Dendritic cell treated with granulocyte-macrophage colony-stimulating factor and Interleukin-4, amounts not matched to agents 40 ng/mL and 50 ng/mL, for 4 days (primary cell): ENCODE measurements around the gene GPR42.
"Not testable (repeated sequence)": the region's sequence is repeated elsewhere in the genome, so short reads cannot be mapped to it uniquely, and the experiment has no call there.

Source experiments
- H3K27ac Mint-ChIP-seq: one replicate; pipeline ENCODE4 v1.8.0; 2022; ENCODE audit warnings: mild to moderate bottlenecking, mixed read lengths
- H3K27me3 Mint-ChIP-seq: one replicate; pipeline ENCODE4 v1.8.0; 2022; ENCODE audit warnings: mild to moderate bottlenecking, mixed read lengths
- H3K36me3 Mint-ChIP-seq: one replicate; pipeline ENCODE4 v1.8.0; 2022; ENCODE audit warnings: low read depth, mixed read lengths
- H3K4me1 Mint-ChIP-seq: one replicate; pipeline ENCODE4 v1.8.0; 2022; ENCODE audit warnings: low read depth, mixed read lengths
- H3K4me3 Mint-ChIP-seq: one replicate; pipeline ENCODE4 v1.8.0; 2022; ENCODE audit warnings: mild to moderate bottlenecking, moderate library complexity, mixed read lengths
- H3K9me3 Mint-ChIP-seq: one replicate; pipeline ENCODE4 v1.8.0; 2022; ENCODE audit warnings: mixed read lengths
- intact Hi-C: fragments of 100-400 bp; cut with micrococcal nuclease; formaldehyde crosslinking; loops from one replicate; pipeline ENCODE4 v1.15.0; 2022

Gene GPR42

DNA sequence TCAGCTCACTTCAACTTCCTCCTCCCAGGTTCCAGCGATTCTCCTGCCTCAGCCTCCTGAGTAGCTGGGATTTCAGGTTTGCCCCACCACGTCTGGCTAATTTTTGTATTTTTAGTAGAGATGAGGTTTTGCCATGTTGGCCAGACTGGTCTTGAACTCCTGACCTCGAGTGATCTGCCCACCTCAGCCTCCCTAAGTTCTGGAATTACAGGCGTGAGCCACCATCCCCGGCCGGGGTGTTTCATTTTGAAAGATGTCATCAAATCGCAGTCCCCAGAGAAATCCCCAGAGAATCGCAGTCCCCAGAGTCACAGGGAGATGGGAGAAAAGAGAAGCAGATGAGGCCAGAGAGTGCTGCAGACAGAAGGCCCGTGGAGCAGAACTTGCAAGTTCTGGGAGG is 30.5 kb downstream of the GPR42 start:
- H3K27ac Mint-ChIP-seq = not testable (repeated sequence)
- peaks cover 43% of the 10 kb centered on the region for H3K4me1 Mint-ChIP-seq

DNA sequence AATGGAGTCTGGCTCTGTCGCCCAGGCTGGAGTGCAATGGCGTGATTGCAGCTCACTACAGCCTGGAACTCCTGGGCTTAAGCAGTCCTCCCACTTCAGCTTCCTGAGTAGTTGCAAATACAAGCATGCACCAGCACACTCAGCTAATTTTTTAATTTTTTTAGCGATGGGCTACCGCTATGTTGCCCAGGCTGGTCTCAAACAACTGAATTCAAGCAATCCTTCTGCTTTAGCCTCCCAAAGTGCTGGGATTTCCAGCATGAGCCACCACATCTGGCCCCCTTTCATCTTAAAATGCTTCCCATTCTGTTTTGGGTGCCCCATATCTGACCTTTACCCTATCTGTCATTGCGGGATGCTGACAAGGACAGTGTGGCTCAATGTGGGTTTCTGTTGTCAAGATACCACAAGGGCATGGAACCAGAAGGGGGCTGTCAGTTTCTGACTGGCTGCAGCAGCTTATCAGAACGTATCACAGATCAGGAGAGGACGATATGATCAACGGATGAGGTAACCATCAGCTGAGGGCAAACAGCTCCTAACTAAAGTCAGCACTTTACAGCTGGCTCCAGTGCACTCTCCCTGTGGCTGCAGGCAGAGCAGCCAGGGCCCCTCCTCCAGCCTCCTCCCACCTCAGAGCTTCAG is 32.4 kb downstream of the GPR42 start:
- Mint-ChIP-seq H3K9me3 (no peaks in the 10 kb centered on the region), H3K4me3 (no peak overlapping the region), H3K27ac (no peak overlapping the region), H3K36me3 (no peaks in the 10 kb centered on the region), H3K27me3 (peaks cover 48% of the 10 kb centered on the region), H3K4me1 (peaks cover 44% of the 10 kb centered on the region)
- intact Hi-C loops = no loop called here

More for the DNA sequence above, 30.5 kb downstream of the GPR42 start:
- H3K9me3 Mint-ChIP-seq, H3K36me3 Mint-ChIP-seq, H3K4me3 Mint-ChIP-seq, intact Hi-C loops: not testable (repeated sequence)
- peaks cover 34% of the 10 kb centered on the region for H3K27me3 Mint-ChIP-seq

- Mint-ChIP-seq H3K4me3 (no peak overlapping the region), H3K27me3 (peaks cover 51% of the 10 kb centered on the region), H3K36me3 (no peaks in the 10 kb centered on the region), H3K27ac (no peak overlapping the region), H3K9me3 (no peaks in the 10 kb centered on the region), H3K4me1 (peaks cover 51% of the 10 kb centered on the region)
- intact Hi-C loops = no loop called here
These were observed 34.2 kb downstream of the GPR42 start for GRCh38 chr19:35404879-35405622.

DNA sequence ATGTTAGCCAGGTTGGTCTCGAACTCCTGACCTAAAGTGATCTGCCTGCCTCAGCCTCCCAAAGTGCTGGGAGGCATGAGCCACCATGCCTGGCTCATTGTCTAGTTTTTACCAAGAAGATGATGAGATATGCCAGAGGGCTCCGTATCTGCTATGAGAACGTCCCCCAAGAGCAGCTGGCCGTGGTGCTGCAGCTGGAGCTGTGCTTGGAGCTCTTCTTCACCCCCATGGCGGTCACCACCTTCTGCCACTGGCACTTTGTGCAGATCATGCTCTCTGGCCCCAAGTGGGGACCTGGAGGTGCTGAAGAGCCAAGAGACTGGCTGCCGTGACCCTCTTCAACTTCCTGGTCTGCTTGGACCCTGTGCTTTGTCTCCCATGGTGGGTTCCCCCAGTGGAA is 36.8 kb downstream of the GPR42 start:
- no peaks in the 10 kb centered on the region for H3K9me3 Mint-ChIP-seq
- H3K4me1 Mint-ChIP-seq = peaks cover 34% of the 10 kb centered on the region
- peaks cover 62% of the 10 kb centered on the region for H3K27me3 Mint-ChIP-seq
- H3K4me3 Mint-ChIP-seq = no peak overlapping the region
- intact Hi-C loops = no loop called here
- no peaks in the 10 kb centered on the region for H3K36me3 Mint-ChIP-seq
- H3K27ac Mint-ChIP-seq = no peak overlapping the region

GRCh38 chr19:35408284-35409171 is 37.7 kb downstream of the GPR42 start:
- intact Hi-C loops = no loop called here
- no peak overlapping the region for H3K27ac Mint-ChIP-seq
- H3K4me3 Mint-ChIP-seq = no peak overlapping the region
- H3K27me3 Mint-ChIP-seq = peaks cover 65% of the 10 kb centered on the region
- no peaks in the 10 kb centered on the region for H3K36me3 Mint-ChIP-seq
- H3K9me3 Mint-ChIP-seq = no peaks in the 10 kb centered on the region
- H3K4me1 Mint-ChIP-seq = peaks cover 34% of the 10 kb centered on the region

DNA sequence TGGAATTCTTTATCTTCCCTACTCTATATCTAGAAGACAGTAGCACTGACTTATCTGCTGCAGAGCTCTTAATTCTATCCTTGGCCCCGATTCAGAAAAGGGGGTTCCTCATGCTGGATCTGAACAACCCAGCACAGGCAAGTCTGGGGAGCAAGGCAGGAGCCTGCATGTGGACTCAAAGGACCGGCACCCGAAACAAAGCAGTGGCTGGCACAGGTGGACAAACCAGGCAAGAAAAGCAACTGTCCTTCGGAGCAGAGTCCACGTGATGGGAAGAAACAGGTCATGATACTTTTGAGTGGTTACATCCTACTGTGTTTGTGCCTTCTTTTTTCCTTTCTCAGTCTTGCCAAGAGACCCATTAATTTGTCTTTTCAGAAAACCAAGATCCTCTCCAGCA is 38.3 kb downstream of the GPR42 start:
- peaks cover 71% of the 10 kb centered on the region for H3K27me3 Mint-ChIP-seq
- no peaks in the 10 kb centered on the region for H3K9me3 Mint-ChIP-seq
- intact Hi-C loops = no loop called here
- no peak overlapping the region for H3K4me3 Mint-ChIP-seq
- peaks cover 31% of the 10 kb centered on the region for H3K4me1 Mint-ChIP-seq
- H3K36me3 Mint-ChIP-seq = no peaks in the 10 kb centered on the region
- no peak overlapping the region for H3K27ac Mint-ChIP-seq

- intact Hi-C loops = loop anchor here (10.0 kb wide), 1 partner anchor 56 kb away; the partner anchor contains the start of gene FFAR3
- H3K9me3 Mint-ChIP-seq = no peaks in the 10 kb centered on the region
- H3K4me3 Mint-ChIP-seq = no peak overlapping the region
- peaks cover 71% of the 10 kb centered on the region for H3K27me3 Mint-ChIP-seq
- H3K4me1 Mint-ChIP-seq = peaks cover 19% of the 10 kb centered on the region
- H3K36me3 Mint-ChIP-seq = no peaks in the 10 kb centered on the region
- no peak overlapping the region for H3K27ac Mint-ChIP-seq
These were observed 39.6 kb downstream of the GPR42 start for GRCh38 chr19:35410487-35410886.

DNA sequence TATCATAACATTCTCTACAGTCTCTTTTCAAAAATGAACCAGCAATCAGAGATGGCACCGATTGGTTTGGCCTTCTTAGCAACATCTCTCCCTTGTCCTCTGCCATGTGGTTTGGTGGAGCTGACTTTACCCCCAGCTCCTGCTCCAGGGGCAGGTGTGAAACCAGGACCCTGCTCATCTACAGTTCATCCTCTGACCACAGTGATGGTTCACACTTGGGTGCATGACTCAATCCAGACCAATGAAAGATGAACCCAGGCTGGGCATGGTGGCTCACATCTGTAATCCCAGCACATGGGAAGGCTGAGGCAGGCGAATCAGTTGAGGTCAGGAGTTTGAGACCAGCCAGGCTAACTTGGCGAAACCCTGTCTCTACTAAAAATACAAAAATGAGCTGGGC is 43.6 kb downstream of the GPR42 start:
- H3K4me1 Mint-ChIP-seq = peaks cover 18% of the 10 kb centered on the region
- H3K27ac Mint-ChIP-seq = no peak overlapping the region
- no peak overlapping the region for H3K4me3 Mint-ChIP-seq
- H3K27me3 Mint-ChIP-seq = peaks cover 73% of the 10 kb centered on the region
- no peaks in the 10 kb centered on the region for H3K36me3 Mint-ChIP-seq
- H3K9me3 Mint-ChIP-seq = no peaks in the 10 kb centered on the region
- intact Hi-C loops = loop anchor here (10.0 kb wide), 1 partner anchor 60 kb away; the partner anchor contains the start of gene FFAR3

- Mint-ChIP-seq H3K4me1 (peaks cover 23% of the 10 kb centered on the region), H3K36me3 (no peaks in the 10 kb centered on the region), H3K27me3 (peaks cover 74% of the 10 kb centered on the region), H3K9me3 (no peaks in the 10 kb centered on the region), H3K27ac (no peak overlapping the region), H3K4me3 (no peak overlapping the region)
- intact Hi-C loops = loop anchor here (10.0 kb wide), 1 partner anchor 62 kb away; the partner anchor contains the start of gene FFAR3
These were observed 45.5 kb downstream of the GPR42 start for GRCh38 chr19:35416331-35416730.

DNA sequence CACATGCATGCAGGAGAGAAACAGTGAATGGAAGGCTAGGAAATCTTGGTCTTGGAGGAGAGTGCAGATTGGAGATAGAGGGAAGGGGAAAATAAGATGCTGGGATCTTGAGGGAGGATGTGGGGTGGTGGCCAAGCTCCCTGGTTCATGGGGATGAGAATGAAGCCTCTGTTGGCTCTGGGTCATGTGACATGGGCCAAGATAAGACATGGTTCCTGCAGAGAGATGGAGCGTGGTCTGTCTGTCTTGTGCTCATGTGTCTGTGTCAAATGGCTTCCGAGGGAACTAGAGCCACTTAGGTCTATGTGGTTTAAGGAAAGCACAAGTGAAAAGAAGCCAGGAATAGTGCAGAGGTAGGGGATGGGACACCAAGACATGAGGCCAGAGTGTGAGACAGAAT is 46.4 kb downstream of the GPR42 start:
- no peak overlapping the region for H3K27ac Mint-ChIP-seq
- no peaks in the 10 kb centered on the region for H3K9me3 Mint-ChIP-seq
- H3K36me3 Mint-ChIP-seq = no peaks in the 10 kb centered on the region
- peaks cover 74% of the 10 kb centered on the region for H3K27me3 Mint-ChIP-seq
- intact Hi-C loops = loop anchor here (10.0 kb wide), 1 partner anchor 62 kb away; the partner anchor contains the start of gene FFAR3
- H3K4me3 Mint-ChIP-seq = no peak overlapping the region
- peaks cover 21% of the 10 kb centered on the region for H3K4me1 Mint-ChIP-seq

- no peak overlapping the region for H3K4me3 Mint-ChIP-seq
- H3K27me3 Mint-ChIP-seq = peaks cover 72% of the 10 kb centered on the region
- peaks cover 21% of the 10 kb centered on the region for H3K4me1 Mint-ChIP-seq
- intact Hi-C loops = loop anchor here (10.0 kb wide), 1 partner anchor 63 kb away; the partner anchor contains the start of gene FFAR3
- H3K27ac Mint-ChIP-seq = no peak overlapping the region
- H3K36me3 Mint-ChIP-seq = no peaks in the 10 kb centered on the region
- no peaks in the 10 kb centered on the region for H3K9me3 Mint-ChIP-seq
These were observed 47.1 kb downstream of the GPR42 start for GRCh38 chr19:35417713-35418534.

DNA sequence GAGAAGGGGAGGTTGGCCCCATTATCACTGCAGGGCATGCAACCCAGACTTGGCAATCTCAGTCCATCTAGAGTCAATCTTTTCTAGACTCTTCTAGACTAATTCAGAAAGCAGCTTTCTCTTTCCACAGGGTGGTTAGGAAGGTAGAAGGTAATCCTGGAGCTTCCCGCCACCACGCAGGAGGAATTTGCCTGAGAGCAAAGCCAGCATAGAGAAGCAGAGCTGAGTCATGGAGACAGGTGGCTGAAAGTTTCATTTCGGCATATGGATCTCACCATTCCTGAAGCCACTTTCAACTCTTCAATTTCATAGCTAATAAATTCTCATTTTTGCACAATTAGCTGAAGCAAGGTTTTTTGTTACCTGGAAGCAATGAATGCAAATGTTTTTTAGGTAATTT is 48.2 kb downstream of the GPR42 start:
- intact Hi-C loops = loop anchor here (10.0 kb wide), 1 partner anchor 64 kb away; the partner anchor contains the start of gene FFAR3
- Mint-ChIP-seq H3K9me3 (no peaks in the 10 kb centered on the region), H3K36me3 (no peaks in the 10 kb centered on the region), H3K27ac (no peak overlapping the region), H3K4me3 (no peak overlapping the region), H3K27me3 (peaks cover 65% of the 10 kb centered on the region), H3K4me1 (peaks cover 21% of the 10 kb centered on the region)

GRCh38 chr19:35419805-35420204 is 48.9 kb downstream of the GPR42 start:
- Mint-ChIP-seq H3K27ac (no peak overlapping the region), H3K36me3 (no peaks in the 10 kb centered on the region), H3K9me3 (no peaks in the 10 kb centered on the region), H3K4me1 (peaks cover 21% of the 10 kb centered on the region), H3K4me3 (no peak overlapping the region), H3K27me3 (peaks cover 63% of the 10 kb centered on the region)
- intact Hi-C loops = loop anchor here (5.0 to 10.0 kb wide), 2 partner anchors 47 to 65 kb away; partner anchors contain the start of gene FFAR3
